ENCODE measurements around the gene SLC6A12. TPM values are rescaled to one million over a fixed set of nuclear protein-coding genes. Genes with fewer than 3 reads are reported as not detected.

Gene SLC6A12
- total RNA-seq (2022; extraction: Qiagen RNA extraction): 0.82 to 1.2 TPM (median 1.0 TPM) in 5 replicates

DNA sequence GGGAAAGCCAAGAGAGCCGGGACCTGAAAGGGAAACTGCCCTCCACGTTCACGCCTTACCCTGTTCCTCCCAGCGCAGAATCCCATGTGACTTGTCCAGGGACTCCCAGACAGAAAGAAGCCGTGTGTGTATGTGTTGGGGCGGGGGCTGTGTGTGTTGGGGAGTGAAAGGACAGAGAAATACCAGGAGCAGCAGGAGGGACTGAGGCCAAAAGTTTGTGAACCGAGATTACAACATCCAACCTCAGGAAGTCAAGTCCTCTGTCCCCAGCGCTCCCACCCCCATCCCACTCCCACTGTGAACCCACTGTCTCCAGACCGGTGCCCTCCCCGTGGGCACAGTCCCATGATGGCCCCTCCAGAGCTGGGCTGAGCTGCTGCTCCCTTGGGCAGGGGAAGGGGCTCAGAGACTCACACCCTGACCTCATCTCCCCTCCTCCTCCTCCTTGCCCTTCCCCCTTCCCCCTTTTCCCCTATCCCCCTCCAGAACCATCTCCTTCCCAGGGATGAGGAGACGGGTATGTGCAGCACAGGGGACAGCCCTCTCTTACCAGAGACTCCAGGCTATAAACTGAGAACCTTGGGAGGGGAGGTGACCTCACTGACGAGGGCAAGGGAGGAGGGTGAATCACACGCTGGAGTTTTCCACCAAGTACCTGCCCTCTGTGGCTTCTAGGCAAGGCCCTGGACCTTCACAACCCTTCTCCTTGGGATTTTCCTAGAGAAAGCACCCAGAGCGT lies at the start of gene SLC6A12:
Gene SLC6A12, minus strand, starts transcription at position 155 of the 739 bp plus-strand sequence. CDS start 4,171 bp downstream, outside the sequence.

DNA sequence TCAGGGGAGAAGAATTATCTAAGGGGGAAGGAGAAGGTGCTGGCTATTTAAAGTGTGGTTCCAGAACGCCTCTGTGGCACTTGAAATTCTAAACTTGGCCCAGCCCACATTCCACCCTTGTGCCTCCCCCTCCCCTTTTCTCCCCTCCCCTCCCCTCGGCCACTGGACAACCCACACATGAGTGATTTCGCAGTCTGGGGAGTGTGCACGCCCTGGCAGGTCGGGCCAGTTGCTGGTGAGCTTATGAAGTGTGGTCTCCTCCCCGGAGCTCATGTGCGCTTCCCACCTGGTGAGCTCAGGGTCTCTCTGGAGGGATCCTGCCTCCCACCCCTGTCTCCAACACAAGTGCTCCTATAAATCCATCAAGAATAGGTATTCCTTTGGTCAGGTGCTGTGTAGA lies 48.9 kb upstream of the SLC6A12 start, which contains the start of gene SLC6A13:
Gene SLC6A13, minus strand, starts transcription at position 20 of the 400 bp plus-strand sequence. CDS start 2,784 bp downstream, outside the sequence.

Other genes with a start within 250 kb of the SLC6A12 start
- 0.02 to 0.16 TPM (median 0.05 TPM) in 5 replicates for gene IQSEC3, start 147.4 kb downstream of the SLC6A12 start, total RNA-seq (2022; extraction: Qiagen RNA extraction)
- 0.22 to 0.36 TPM (median 0.26 TPM) in 5 replicates for gene SLC6A13, start 48.7 kb upstream of the SLC6A12 start, total RNA-seq (2022; extraction: Qiagen RNA extraction)
- 17.2 to 24.8 TPM (median 21.5 TPM) in 5 replicates for gene KDM5A, start 175.2 kb upstream of the SLC6A12 start, total RNA-seq (2022; extraction: Qiagen RNA extraction)
- gene CCDC77, start 187.5 kb upstream of the SLC6A12 start, total RNA-seq (2022; extraction: Qiagen RNA extraction): 10.2 to 12.8 TPM (median 10.8 TPM) in 5 replicates
- gene B4GALNT3, start 245.8 kb upstream of the SLC6A12 start, total RNA-seq (2022; extraction: Qiagen RNA extraction): 0.44 to 0.82 TPM (median 0.54 TPM) in 5 replicates